PFSK-1 (cell line): Measurements from ENCODE around the gene BEST2.

Experiments
- POLR2AphosphoS5 ChIP-seq: IDR thresholded peaks from 2 replicates; pipeline ENCODE4 v1.6.1; 2012; ENCODE audit warnings: low read depth, mild to moderate bottlenecking, control low read depth, low read length, moderate library complexity
- SIN3A ChIP-seq: IDR thresholded peaks from 2 replicates; pipeline ENCODE4 v1.6.1; 2012; ENCODE audit warnings: mild to moderate bottlenecking, low read length, moderate library complexity, borderline replicate concordance; ENCODE audit not compliant: insufficient read depth
- TAF1 ChIP-seq: IDR thresholded peaks from 2 replicates; pipeline ENCODE4 v1.6.1; 2012; ENCODE audit warnings: low read length, control low read depth, borderline replicate concordance; ENCODE audit not compliant: insufficient read depth
- TF ChIP-seq, protein P1 (sequence below), 2 experiments: IDR thresholded peaks; 2 replicates each; pipeline versions ENCODE4 v1.6.1 to v1.8.0; 2011 to 2012; ENCODE audit warnings: low read depth in 2 of 2, low read length in 2 of 2, control low read depth in 1 of 2, inconsistent platforms in 1 of 2, mild to moderate bottlenecking in 1 of 2, moderate library complexity in 1 of 2; ENCODE audit not compliant: insufficient read depth in 1 of 2

- TF ChIP-seq TAF1: no peak
- TF ChIP-seq POLR2AphosphoS5: no peak
- TF ChIP-seq, protein P1, sequence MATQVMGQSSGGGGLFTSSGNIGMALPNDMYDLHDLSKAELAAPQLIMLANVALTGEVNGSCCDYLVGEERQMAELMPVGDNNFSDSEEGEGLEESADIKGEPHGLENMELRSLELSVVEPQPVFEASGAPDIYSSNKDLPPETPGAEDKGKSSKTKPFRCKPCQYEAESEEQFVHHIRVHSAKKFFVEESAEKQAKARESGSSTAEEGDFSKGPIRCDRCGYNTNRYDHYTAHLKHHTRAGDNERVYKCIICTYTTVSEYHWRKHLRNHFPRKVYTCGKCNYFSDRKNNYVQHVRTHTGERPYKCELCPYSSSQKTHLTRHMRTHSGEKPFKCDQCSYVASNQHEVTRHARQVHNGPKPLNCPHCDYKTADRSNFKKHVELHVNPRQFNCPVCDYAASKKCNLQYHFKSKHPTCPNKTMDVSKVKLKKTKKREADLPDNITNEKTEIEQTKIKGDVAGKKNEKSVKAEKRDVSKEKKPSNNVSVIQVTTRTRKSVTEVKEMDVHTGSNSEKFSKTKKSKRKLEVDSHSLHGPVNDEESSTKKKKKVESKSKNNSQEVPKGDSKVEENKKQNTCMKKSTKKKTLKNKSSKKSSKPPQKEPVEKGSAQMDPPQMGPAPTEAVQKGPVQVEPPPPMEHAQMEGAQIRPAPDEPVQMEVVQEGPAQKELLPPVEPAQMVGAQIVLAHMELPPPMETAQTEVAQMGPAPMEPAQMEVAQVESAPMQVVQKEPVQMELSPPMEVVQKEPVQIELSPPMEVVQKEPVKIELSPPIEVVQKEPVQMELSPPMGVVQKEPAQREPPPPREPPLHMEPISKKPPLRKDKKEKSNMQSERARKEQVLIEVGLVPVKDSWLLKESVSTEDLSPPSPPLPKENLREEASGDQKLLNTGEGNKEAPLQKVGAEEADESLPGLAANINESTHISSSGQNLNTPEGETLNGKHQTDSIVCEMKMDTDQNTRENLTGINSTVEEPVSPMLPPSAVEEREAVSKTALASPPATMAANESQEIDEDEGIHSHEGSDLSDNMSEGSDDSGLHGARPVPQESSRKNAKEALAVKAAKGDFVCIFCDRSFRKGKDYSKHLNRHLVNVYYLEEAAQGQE (IDR thresholded peaks at IDR 0.05; ENCODE audit: insufficient read depth in 1 of 2, low read depth in 2 of 2, low read length in 2 of 2): no peak
- no peak for TF ChIP-seq SIN3A
Observed at GRCh38 chr19:12767150-12767549, 15.6 kb downstream of the BEST2 start.
